Skeletal muscle cell (primary cell): ENCODE data around the gene DPF1.

Source experiments
- DNase-seq: peaks from one replicate; pipeline ENCODE4 v3.0.0-alpha.2; 2010; ENCODE audit warnings: low read depth
- H3K4me3 ChIP-seq: 2 replicates; pipeline ENCODE4 v1.5.1; 2011; ENCODE audit warnings: low read depth, mild to moderate bottlenecking, control low read depth, low read length, moderate library complexity

DPF1 gene

GRCh38 chr19:38223617-38224013, 407 bp downstream of the DPF1 start:
- peak overlapping the region; percentile 65 for H3K4me3 ChIP-seq
- DNase-seq: no peak

GRCh38 chr19:38223119-38223523, 901 bp downstream of the DPF1 start:
- peak overlapping the region; percentile 65 for H3K4me3 ChIP-seq
- no peak for DNase-seq

GRCh38 chr19:38221919-38222830, 1.8 kb downstream of the DPF1 start:
- no peak for DNase-seq
- H3K4me3 ChIP-seq: no peak overlapping the region

- DNase-seq: no peak
- no peak overlapping the region for H3K4me3 ChIP-seq
These were observed 2.6 kb downstream of the DPF1 start for GRCh38 chr19:38221421-38221820.

GRCh38 chr19:38219221-38219620, 4.8 kb downstream of the DPF1 start:
- H3K4me3 ChIP-seq: no peak overlapping the region
- no peak for DNase-seq

- H3K4me3 ChIP-seq: no peak overlapping the region
- no peak for DNase-seq
These were observed 5.8 kb downstream of the DPF1 start for GRCh38 chr19:38218204-38218603.

- H3K4me3 ChIP-seq: no peak overlapping the region
These were observed 7.0 kb downstream of the DPF1 start for GRCh38 chr19:38216785-38217641.

GRCh38 chr19:38213911-38214625, 10.0 kb downstream of the DPF1 start:
- peak; percentile 20 for DNase-seq
- H3K4me3 ChIP-seq: no peak overlapping the region

More at GRCh38 chr19:38216785-38217641, 7.0 kb downstream of the DPF1 start:
- no peak for DNase-seq

- DNase-seq: no peak
- H3K4me3 ChIP-seq: no peak overlapping the region
These were observed 10.6 kb downstream of the DPF1 start for GRCh38 chr19:38213469-38213868.

- no peak overlapping the region for H3K4me3 ChIP-seq
- no peak for DNase-seq
These were observed 12.3 kb downstream of the DPF1 start for GRCh38 chr19:38211766-38212165.

- peak overlapping the region; percentile 37 for H3K4me3 ChIP-seq
- DNase-seq: no peak
These were observed 12.9 kb downstream of the DPF1 start for GRCh38 chr19:38211151-38211591.

GRCh38 chr19:38210458-38210987, 13.5 kb downstream of the DPF1 start:
- DNase-seq: peak; percentile 31
- H3K4me3 ChIP-seq: peak overlapping the region; percentile 37

GRCh38 chr19:38209671-38210457, 14.2 kb downstream of the DPF1 start:
- DNase-seq: peak; percentile 29
- peak overlapping the region; percentile 37 for H3K4me3 ChIP-seq

GRCh38 chr19:38209152-38209551, 14.9 kb downstream of the DPF1 start:
- no peak for DNase-seq
- H3K4me3 ChIP-seq: peak overlapping the region; percentile 37

- H3K4me3 ChIP-seq: no peak overlapping the region
- no peak for DNase-seq
These were observed 15.5 kb downstream of the DPF1 start for GRCh38 chr19:38208571-38208970.

- DNase-seq: no peak
- no peak overlapping the region for H3K4me3 ChIP-seq
These were observed 16.5 kb downstream of the DPF1 start for GRCh38 chr19:38207543-38207942.

- H3K4me3 ChIP-seq: no peak overlapping the region
- no peak for DNase-seq
These were observed 17.1 kb downstream of the DPF1 start for GRCh38 chr19:38206928-38207327.

GRCh38 chr19:38206006-38206745, 17.8 kb downstream of the DPF1 start:
- H3K4me3 ChIP-seq: no peak overlapping the region
- no peak for DNase-seq
